Neural progenitor cell (in vitro differentiated cells): ENCODE results near the gene PTPRG. TPM values are rescaled to one million over a fixed set of nuclear protein-coding genes. Genes with fewer than 3 reads are reported as not detected.

Experiments
- DNase-seq: peaks from one replicate; pipeline ENCODE4 v3.0.0-alpha.2; 2016; ENCODE audit warnings: low spot score
- H2AFZ ChIP-seq: fragments of 200-600 bp; sonication (generic); replicated peaks from 2 replicates; pipeline ENCODE4 v1.6.1; 2016; ENCODE audit warnings: antibody characterized with exemption
- H3F3A ChIP-seq: fragments of 200-600 bp; sonication (generic); 2 replicates; pipeline ENCODE4 v1.6.1; 2016; ENCODE audit warnings: antibody characterized with exemption, low read depth
- H3K27ac ChIP-seq: fragments of 200-600 bp; sonication (generic); 2 replicates; pipeline ENCODE4 v1.5.1; 2016; ENCODE audit warnings: mild to moderate bottlenecking
- H3K27me3 ChIP-seq: fragments of 200-600 bp; sonication (generic); 2 replicates; pipeline ENCODE4 v1.6.1; 2016; ENCODE audit warnings: mild to moderate bottlenecking, moderate library complexity
- H3K36me3 ChIP-seq: fragments of 200-600 bp; sonication (generic); 2 replicates; pipeline ENCODE4 v1.5.1; 2016
- H3K4me1 ChIP-seq: fragments of 200-600 bp; sonication (generic); 2 replicates; pipeline ENCODE4 v1.6.1; 2016; ENCODE audit warnings: mixed run types
- H3K4me2 ChIP-seq: fragments of 200-600 bp; sonication (generic); 2 replicates; pipeline ENCODE4 v1.6.1; 2016
- H3K4me3 ChIP-seq: fragments of 200-600 bp; sonication (generic); 2 replicates; pipeline ENCODE4 v1.5.1; 2016
- H3K79me2 ChIP-seq: fragments of 200-600 bp; sonication (generic); 2 replicates; pipeline ENCODE4 v1.6.1; 2016; ENCODE audit warnings: low read depth
- H3K9ac ChIP-seq: fragments of 200-600 bp; sonication (generic); 2 replicates; pipeline ENCODE4 v1.6.1; 2016
- H3K9me3 ChIP-seq: fragments of 200-600 bp; sonication (generic); 2 replicates; pipeline ENCODE4 v1.5.1; 2016; ENCODE audit warnings: low read depth
- H4K20me1 ChIP-seq: fragments of 200-600 bp; sonication (generic); 2 replicates; pipeline ENCODE4 v1.6.1; 2016; ENCODE audit warnings: low read depth
- H3K27ac Mint-ChIP-seq: 3 replicates; pipeline ENCODE4 v1.8.0; 2021; ENCODE audit warnings: mixed read lengths
- H3K27me3 Mint-ChIP-seq: 2 replicates; pipeline ENCODE4 v1.8.0; 2022; ENCODE audit warnings: low read depth, mild to moderate bottlenecking, inconsistent platforms, moderate library complexity, mixed read lengths; ENCODE audit not compliant: insufficient read depth
- H3K36me3 Mint-ChIP-seq: 3 replicates; pipeline ENCODE4 v1.8.0; 2021; ENCODE audit warnings: mixed read lengths
- H3K4me1 Mint-ChIP-seq: 3 replicates; pipeline ENCODE4 v1.8.0; 2021; ENCODE audit warnings: mixed read lengths
- H3K4me3 Mint-ChIP-seq: 3 replicates; pipeline ENCODE4 v1.8.0; 2021; ENCODE audit warnings: mild to moderate bottlenecking, moderate library complexity, mixed read lengths
- H3K9me3 Mint-ChIP-seq: 3 replicates; pipeline ENCODE4 v1.8.0; 2020; ENCODE audit warnings: mixed read lengths
- EZH2 ChIP-seq: fragments of 200-600 bp; sonication (generic); IDR thresholded peaks from 2 replicates; pipeline ENCODE4 v1.6.1; 2017; ENCODE audit warnings: antibody characterized with exemption, mild to moderate bottlenecking, moderate library complexity
- EZH2phosphoT487 ChIP-seq: fragments of 200-600 bp; sonication (generic); IDR thresholded peaks from 2 replicates; pipeline ENCODE4 v1.6.1; 2017; ENCODE audit warnings: antibody characterized with exemption
- total RNA-seq: library from RNA; depleted of rRNA; stranded (reverse); fragments of >200 nt; gene quantifications from 2 replicates; pipeline ENCODE4 v1.2.3, GENCODE V29; 2015; ENCODE audit warnings: low replicate concordance
- TF ChIP-seq, protein P1 (sequence below): fragments of 200-600 bp; sonication (generic); IDR thresholded peaks from 2 replicates; pipeline ENCODE4 v1.5.1; 2017; ENCODE audit warnings: antibody characterized with exemption, mild to moderate bottlenecking

The PTPRG gene
- total RNA-seq, 1 donor from 2014 or later, result 65.3 TPM

DNA sequence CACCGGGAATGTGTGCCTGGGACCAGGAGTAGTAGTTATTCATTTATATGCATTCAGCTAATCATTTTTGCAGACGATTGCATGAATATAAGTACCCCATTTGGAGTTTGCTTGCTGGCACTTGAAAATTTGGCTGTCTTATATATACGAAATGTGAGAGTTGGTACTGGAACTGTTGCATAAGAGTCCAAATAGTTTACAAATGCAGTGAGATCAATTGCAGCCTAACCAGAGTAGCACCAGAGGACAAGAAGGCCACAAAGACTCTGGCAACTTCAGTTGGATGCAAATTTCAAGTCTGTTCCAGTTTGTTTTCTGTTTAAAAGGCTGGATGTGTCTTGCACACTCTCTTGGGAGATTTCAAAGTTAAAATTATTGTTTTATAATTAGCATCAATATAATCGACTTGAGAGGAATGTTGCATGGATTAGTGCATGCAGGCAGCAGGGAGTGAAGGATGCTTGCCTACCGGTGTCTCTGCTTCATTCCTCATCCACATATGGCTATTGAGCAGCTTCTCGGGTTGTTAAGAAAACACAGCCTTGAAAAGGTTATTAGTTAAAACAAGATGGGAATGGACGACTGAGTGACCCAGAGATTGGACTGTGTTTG is 213.0 kb downstream of the PTPRG start:
- H3K27me3 ChIP-seq, result no peaks in the 10 kb centered on the region
- peaks cover 5% of the 10 kb centered on the region for H3K36me3 Mint-ChIP-seq
- H3F3A ChIP-seq, result no peaks in the 10 kb centered on the region
- no peak overlapping the region for H3K4me3 ChIP-seq
- H3K27me3 Mint-ChIP-seq, result peaks cover 4% of the 10 kb centered on the region
- peaks cover 11% of the 10 kb centered on the region for H3K4me1 Mint-ChIP-seq
- H4K20me1 ChIP-seq, result peaks cover 42% of the 10 kb centered on the region
- no peak overlapping the region for H3K4me3 Mint-ChIP-seq
- TF ChIP-seq EZH2 (no peak), EZH2phosphoT487 (no peak)
- TF ChIP-seq, protein P1, sequence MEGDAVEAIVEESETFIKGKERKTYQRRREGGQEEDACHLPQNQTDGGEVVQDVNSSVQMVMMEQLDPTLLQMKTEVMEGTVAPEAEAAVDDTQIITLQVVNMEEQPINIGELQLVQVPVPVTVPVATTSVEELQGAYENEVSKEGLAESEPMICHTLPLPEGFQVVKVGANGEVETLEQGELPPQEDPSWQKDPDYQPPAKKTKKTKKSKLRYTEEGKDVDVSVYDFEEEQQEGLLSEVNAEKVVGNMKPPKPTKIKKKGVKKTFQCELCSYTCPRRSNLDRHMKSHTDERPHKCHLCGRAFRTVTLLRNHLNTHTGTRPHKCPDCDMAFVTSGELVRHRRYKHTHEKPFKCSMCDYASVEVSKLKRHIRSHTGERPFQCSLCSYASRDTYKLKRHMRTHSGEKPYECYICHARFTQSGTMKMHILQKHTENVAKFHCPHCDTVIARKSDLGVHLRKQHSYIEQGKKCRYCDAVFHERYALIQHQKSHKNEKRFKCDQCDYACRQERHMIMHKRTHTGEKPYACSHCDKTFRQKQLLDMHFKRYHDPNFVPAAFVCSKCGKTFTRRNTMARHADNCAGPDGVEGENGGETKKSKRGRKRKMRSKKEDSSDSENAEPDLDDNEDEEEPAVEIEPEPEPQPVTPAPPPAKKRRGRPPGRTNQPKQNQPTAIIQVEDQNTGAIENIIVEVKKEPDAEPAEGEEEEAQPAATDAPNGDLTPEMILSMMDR, result no peak
- H2AFZ ChIP-seq, result no peak overlapping the region
- DNase-seq, result no peak
- H3K9me3 Mint-ChIP-seq, result no peaks in the 10 kb centered on the region
- no peak overlapping the region for H3K27ac Mint-ChIP-seq
- no peak overlapping the region for H3K27ac ChIP-seq
- H3K9ac ChIP-seq, result no peak overlapping the region
- H3K4me2 ChIP-seq, result no peak overlapping the region
- H3K9me3 ChIP-seq, result no peaks in the 10 kb centered on the region
- no peaks in the 10 kb centered on the region for H3K36me3 ChIP-seq
- peaks cover 7% of the 10 kb centered on the region for H3K4me1 ChIP-seq
- peaks cover 89% of the 10 kb centered on the region for H3K79me2 ChIP-seq

DNA sequence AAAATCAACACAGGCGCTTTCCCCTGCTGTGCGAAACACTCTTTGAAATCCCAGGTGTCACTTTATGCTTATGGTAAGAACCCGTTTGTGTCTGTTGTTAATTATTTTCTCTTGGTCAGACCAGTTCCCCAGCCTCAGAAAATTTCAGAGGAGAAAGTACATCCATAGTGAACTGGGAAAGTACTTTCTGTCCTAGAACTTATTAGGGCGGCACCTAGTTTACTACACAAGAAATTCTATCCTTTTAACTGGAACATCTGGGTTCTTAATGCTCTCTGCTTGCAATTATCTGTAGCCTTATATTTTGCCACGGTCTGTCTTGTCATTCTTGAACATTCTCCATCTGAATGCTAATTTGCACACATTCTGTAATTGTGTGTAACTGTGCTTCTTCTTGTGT is 215.0 kb downstream of the PTPRG start:
- Mint-ChIP-seq H3K27ac (no peak overlapping the region), H3K4me3 (no peak overlapping the region), H3K27me3 (peaks cover 4% of the 10 kb centered on the region), H3K4me1 (peaks cover 23% of the 10 kb centered on the region), H3K9me3 (no peaks in the 10 kb centered on the region), H3K36me3 (peaks cover 3% of the 10 kb centered on the region)
- H3K79me2 ChIP-seq, result peaks cover 90% of the 10 kb centered on the region
- H3F3A ChIP-seq, result no peaks in the 10 kb centered on the region
- H4K20me1 ChIP-seq, result peaks cover 44% of the 10 kb centered on the region
- H3K36me3 ChIP-seq, result no peaks in the 10 kb centered on the region
- H3K27me3 ChIP-seq, result no peaks in the 10 kb centered on the region
- H3K27ac ChIP-seq, result no peak overlapping the region
- no peaks in the 10 kb centered on the region for H3K9me3 ChIP-seq
- H3K4me3 ChIP-seq, result no peak overlapping the region
- TF ChIP-seq, protein P1, result no peak
- TF ChIP-seq EZH2phosphoT487, result no peak
- no peak for TF ChIP-seq EZH2
- no peak for DNase-seq
- peaks cover 16% of the 10 kb centered on the region for H3K4me1 ChIP-seq
- no peak overlapping the region for H2AFZ ChIP-seq
- H3K9ac ChIP-seq, result no peak overlapping the region
- no peak overlapping the region for H3K4me2 ChIP-seq

DNA sequence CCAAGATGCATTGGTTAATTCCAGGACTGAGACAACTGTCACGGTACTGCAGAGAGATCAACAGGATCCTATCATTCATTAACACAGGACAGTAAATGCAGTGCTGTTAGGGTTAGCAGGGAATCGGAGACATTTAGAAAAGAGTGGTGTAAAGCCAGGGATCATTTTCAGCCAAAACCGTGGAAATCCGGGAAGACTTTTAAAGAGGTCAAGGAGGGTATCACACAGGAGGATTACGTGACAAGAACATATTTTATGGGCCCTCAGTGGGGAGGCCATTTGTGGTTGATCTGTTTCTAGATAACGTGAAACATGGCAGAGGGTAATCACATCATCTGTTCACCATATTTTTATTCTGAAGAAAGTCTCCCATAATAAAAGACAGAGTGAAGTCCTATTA is 216.1 kb downstream of the PTPRG start:
- TF ChIP-seq EZH2phosphoT487 (no peak), EZH2 (no peak)
- TF ChIP-seq, protein P1, result no peak
- peaks cover 41% of the 10 kb centered on the region for H4K20me1 ChIP-seq
- no peak overlapping the region for H3K4me2 ChIP-seq
- no peaks in the 10 kb centered on the region for H3K9me3 ChIP-seq
- Mint-ChIP-seq H3K9me3 (no peaks in the 10 kb centered on the region), H3K4me1 (peaks cover 23% of the 10 kb centered on the region), H3K27me3 (peaks cover 2% of the 10 kb centered on the region), H3K27ac (no peak overlapping the region), H3K4me3 (no peak overlapping the region), H3K36me3 (peaks cover 3% of the 10 kb centered on the region)
- no peaks in the 10 kb centered on the region for H3K27me3 ChIP-seq
- no peak overlapping the region for H2AFZ ChIP-seq
- DNase-seq, result no peak
- no peak overlapping the region for H3K4me3 ChIP-seq
- H3K9ac ChIP-seq, result no peak overlapping the region
- H3K27ac ChIP-seq, result no peak overlapping the region
- H3F3A ChIP-seq, result no peaks in the 10 kb centered on the region
- peaks cover 90% of the 10 kb centered on the region for H3K79me2 ChIP-seq
- peaks cover 16% of the 10 kb centered on the region for H3K4me1 ChIP-seq
- no peaks in the 10 kb centered on the region for H3K36me3 ChIP-seq
